ENCODE results near the gene SEC31B. TPM values are rescaled to one million over a fixed set of nuclear protein-coding genes. Genes with fewer than 3 reads are reported as not detected.

SEC31B gene
- total and polyA plus RNA-seq, 2 experiments from 2014 or later = 5.4 to 7.7 TPM

GRCh38 chr10:100554902-100555301, 35.2 kb upstream of the SEC31B start:
- Histone ChIP-seq H3K4me3 (no peak overlapping the region), H3K9me2 (replicated peaks; ENCODE audit: insufficient read depth) (no peaks in the 10 kb centered on the region), H3K79me2 (no peaks in the 10 kb centered on the region), H3K4me1 (ENCODE audit: insufficient read depth) (peaks cover 8% of the 10 kb centered on the region), H4K20me1 (ENCODE audit: insufficient read depth, poor library complexity, severe bottlenecking) (no peaks in the 10 kb centered on the region), H3K4me2 (peak overlapping the region; percentile 8), H3K36me3 (replicated peaks; ENCODE audit: insufficient read depth, low read depth) (no peaks in the 10 kb centered on the region), H2AFZ (no peak overlapping the region), H3K27ac (peak overlapping the region; percentile 11), H3K9me3 (ENCODE audit: low read depth) (no peaks in the 10 kb centered on the region), H3K27me3 (no peaks in the 10 kb centered on the region)
- TF ChIP-seq EZH2phosphoT487 (IDR thresholded peaks at IDR 0.05; ENCODE audit: low read depth, severe bottlenecking, unreplicated experiment) (no peak), EZH2 (IDR thresholded peaks at IDR 0.05; ENCODE audit: borderline replicate concordance) (no peak), CTCF (IDR thresholded peaks at IDR 0.05; ENCODE audit: poor library complexity) (no peak)
- WGBS (ENCODE audit: low lambda C conversion rate, missing lambda C conversion rate) = 63% methylated on average over 2 of the region's 2 CpGs
- DNase-seq (ENCODE audit: low spot score) = peak; percentile 63

- H3K79me2 ChIP-seq = no peaks in the 10 kb centered on the region
- no peaks in the 10 kb centered on the region for H4K20me1 ChIP-seq (ENCODE audit: insufficient read depth, poor library complexity, severe bottlenecking)
- no peak overlapping the region for H3K4me2 ChIP-seq
- H3K4me1 ChIP-seq (ENCODE audit: insufficient read depth) = peaks cover 8% of the 10 kb centered on the region
- H2AFZ ChIP-seq = no peak overlapping the region
- H3K36me3 ChIP-seq (replicated peaks; ENCODE audit: insufficient read depth, low read depth) = no peaks in the 10 kb centered on the region
- DNase-seq (ENCODE audit: low spot score) = no peak
- TF ChIP-seq CTCF (IDR thresholded peaks at IDR 0.05; ENCODE audit: poor library complexity) = no peak
- no peak for TF ChIP-seq EZH2phosphoT487 (IDR thresholded peaks at IDR 0.05; ENCODE audit: low read depth, severe bottlenecking, unreplicated experiment)
- TF ChIP-seq EZH2 (IDR thresholded peaks at IDR 0.05; ENCODE audit: borderline replicate concordance) = no peak
- H3K4me3 ChIP-seq = no peak overlapping the region
- no peaks in the 10 kb centered on the region for H3K9me2 ChIP-seq (replicated peaks; ENCODE audit: insufficient read depth)
- H3K27me3 ChIP-seq = no peaks in the 10 kb centered on the region
- H3K27ac ChIP-seq = peak overlapping the region; percentile 12
- WGBS (ENCODE audit: low lambda C conversion rate, missing lambda C conversion rate) = 98% methylated on average over 3 of the region's 3 CpGs
- no peaks in the 10 kb centered on the region for H3K9me3 ChIP-seq (ENCODE audit: low read depth)
Observed at GRCh38 chr10:100553929-100554328, 34.3 kb upstream of the SEC31B start.

- 93% methylated on average over 5 of the region's 5 CpGs for WGBS (ENCODE audit: low lambda C conversion rate, missing lambda C conversion rate)
Observed at GRCh38 chr10:100551738-100552137, 32.1 kb upstream of the SEC31B start.

More at GRCh38 chr10:100551738-100552137, 32.1 kb upstream of the SEC31B start:
- Histone ChIP-seq H3K4me1 (ENCODE audit: insufficient read depth) (peaks cover 8% of the 10 kb centered on the region), H3K36me3 (replicated peaks; ENCODE audit: insufficient read depth, low read depth) (no peaks in the 10 kb centered on the region), H3K4me2 (no peak overlapping the region), H2AFZ (no peak overlapping the region), H3K9me3 (ENCODE audit: low read depth) (no peaks in the 10 kb centered on the region), H3K9me2 (replicated peaks; ENCODE audit: insufficient read depth) (no peaks in the 10 kb centered on the region), H4K20me1 (ENCODE audit: insufficient read depth, poor library complexity, severe bottlenecking) (no peaks in the 10 kb centered on the region), H3K27me3 (no peaks in the 10 kb centered on the region), H3K4me3 (no peak overlapping the region), H3K79me2 (no peaks in the 10 kb centered on the region), H3K27ac (no peak overlapping the region)
- TF ChIP-seq EZH2 (IDR thresholded peaks at IDR 0.05; ENCODE audit: borderline replicate concordance) (no peak), CTCF (IDR thresholded peaks at IDR 0.05; ENCODE audit: poor library complexity) (no peak), EZH2phosphoT487 (IDR thresholded peaks at IDR 0.05; ENCODE audit: low read depth, severe bottlenecking, unreplicated experiment) (no peak)
- DNase-seq (ENCODE audit: low spot score) = no peak
